Activated CD4-positive, alpha-beta T cell treated with anti-CD3 and anti-CD28 coated beads, Interleukin-2, amount 50 U/mL, for 16 hours (primary cell): ENCODE results near the gene CCR7.

Source experiments
- DNase-seq: peaks from one replicate; pipeline ENCODE4 v3.0.0-alpha.2; 2020

Gene CCR7

DNA sequence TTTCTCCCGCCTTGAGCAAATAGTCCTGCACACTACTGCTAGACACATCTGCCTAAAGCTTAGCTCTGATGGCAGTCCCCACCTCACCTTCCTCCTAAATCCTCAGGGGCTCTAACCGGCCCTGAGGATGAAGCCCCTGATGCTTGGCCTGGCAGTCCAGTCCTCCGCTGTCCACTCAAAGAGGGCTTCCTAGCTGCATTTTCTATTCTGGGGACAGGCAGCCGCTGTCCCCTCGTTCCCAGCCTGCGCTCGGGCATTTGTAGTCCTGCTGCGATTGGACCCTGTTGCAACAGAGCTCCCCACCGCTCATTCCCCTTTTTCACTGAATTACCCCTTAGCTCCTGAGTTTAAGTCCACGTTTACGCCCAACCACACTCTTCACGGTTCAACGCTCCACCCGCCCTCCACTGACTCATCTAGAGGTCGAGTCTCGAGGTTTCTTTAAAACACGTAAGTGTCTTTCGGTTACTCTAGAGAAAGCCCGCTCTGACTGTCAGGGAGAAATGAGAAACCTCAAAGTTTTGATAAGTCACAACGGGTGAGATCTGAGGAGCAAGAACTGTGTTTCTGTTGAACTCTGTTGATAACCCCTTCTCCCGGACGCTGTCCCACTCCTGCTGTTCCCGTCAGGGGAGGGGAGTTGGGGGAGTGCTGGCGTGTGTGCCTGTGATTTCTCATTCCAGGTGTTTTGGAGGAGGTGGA is 4.5 kb downstream of the CCR7 start:
- DNase-seq = peak; percentile 96

DNA sequence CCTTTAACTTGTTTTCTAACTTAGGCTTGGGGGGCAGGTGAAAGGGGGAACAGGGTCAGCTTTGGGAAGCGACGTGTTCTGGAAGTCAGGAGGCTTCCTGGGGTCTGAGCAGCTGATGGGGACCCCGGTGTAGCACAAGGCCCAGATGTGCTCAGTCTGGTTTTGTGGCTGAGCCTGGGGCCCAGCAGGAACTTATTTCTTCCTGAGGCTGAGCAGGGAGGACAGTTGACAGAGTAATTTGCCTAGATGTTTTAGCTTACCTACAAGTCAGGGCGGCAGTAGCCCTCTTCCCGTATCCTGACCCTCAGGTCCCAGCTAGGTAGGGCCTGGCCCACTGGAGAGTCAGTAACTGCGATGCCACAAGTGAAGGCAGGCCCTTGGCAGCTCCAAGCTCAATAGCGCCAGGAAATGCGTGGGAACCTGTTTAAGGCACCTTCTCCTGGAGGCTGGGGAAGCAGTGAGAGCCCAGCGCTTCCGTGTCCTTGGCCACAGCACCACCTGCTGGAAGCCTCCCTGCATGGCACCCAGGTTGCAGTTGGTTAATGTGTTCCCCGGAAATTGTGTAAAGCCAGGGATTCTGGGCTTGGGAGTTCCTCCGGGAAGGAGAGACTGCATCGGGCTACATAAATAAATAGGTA is 5.2 kb downstream of the CCR7 start:
- DNase-seq = peak; percentile 85

DNA sequence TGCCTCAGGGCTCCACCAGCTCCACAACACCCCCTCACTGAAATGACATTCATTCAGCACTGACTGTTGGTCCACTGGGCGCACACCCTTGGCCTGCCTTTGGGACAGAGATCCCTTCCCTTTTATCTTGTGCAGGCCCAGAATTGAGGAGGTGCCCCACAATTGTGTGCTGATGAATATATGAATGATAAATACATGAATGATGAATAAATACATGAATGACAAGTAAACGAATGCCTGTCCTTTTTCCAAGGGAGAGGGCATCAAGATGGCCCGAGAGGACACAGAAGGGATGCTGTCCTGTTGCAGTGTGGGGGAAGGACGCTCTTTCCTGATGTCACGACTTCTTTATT is 5.7 kb downstream of the CCR7 start:
- DNase-seq = no peak

DNA sequence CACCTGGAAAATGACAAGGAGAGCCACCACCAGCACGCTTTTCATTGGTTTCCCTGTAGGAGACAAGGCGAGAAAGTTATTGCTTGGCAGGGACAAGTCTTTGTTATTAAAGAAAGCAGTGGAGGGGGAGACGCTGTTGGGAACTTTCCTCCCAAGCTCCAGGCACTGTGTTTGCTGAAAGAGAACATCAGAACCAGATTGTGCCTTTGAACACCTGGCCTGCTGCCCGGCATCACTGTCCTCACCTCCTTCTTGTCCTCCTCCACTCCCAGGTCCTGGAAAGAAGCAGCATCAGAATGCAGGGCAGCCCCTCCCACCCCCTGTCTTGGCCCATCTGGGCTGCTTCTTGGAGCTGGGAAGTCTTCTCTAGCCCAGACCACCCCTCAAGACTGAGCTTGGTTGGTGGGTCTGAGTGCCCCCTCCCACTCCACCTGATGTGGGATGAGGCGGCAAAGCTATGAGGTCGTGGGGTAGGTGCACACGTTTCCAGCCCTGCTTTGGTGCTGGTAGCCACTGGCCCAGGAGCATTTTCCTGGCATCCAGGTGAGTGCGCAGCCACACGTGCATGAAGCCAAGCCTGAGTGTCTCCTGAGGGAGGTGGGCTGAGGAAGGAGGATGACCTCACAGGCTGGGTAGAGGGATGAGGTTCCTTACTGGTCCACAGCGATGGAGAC is 6.2 kb downstream of the CCR7 start:
- no peak for DNase-seq

DNA sequence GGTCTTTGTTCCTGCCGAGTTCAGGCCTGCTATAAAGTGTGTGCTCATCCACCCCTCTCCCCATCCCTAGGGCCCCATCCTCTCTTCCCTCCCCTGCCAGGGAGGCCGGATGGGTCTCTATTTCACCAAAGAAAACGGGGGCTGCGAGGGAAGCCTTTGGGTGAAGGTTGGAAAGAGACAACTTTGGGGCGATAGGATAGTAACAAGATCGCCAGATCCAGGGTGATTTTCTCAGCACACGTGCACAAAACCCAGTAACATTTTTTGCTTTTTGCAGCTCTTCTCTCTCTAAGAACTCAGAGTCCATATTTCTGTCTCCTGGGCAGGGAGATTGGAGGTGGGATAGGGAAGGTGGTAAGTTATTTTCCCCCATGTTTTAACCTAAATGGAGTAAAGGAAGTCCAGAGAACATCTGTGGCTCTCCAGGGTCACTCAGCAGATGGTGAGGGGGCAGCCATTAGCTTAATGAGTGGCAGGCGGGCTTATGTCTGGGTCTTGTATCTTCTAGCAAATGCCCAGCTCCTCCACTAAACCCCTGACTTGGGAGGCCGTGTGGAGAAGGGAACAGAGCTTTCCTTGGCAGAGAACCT is 6.9 kb downstream of the CCR7 start:
- no peak for DNase-seq

DNA sequence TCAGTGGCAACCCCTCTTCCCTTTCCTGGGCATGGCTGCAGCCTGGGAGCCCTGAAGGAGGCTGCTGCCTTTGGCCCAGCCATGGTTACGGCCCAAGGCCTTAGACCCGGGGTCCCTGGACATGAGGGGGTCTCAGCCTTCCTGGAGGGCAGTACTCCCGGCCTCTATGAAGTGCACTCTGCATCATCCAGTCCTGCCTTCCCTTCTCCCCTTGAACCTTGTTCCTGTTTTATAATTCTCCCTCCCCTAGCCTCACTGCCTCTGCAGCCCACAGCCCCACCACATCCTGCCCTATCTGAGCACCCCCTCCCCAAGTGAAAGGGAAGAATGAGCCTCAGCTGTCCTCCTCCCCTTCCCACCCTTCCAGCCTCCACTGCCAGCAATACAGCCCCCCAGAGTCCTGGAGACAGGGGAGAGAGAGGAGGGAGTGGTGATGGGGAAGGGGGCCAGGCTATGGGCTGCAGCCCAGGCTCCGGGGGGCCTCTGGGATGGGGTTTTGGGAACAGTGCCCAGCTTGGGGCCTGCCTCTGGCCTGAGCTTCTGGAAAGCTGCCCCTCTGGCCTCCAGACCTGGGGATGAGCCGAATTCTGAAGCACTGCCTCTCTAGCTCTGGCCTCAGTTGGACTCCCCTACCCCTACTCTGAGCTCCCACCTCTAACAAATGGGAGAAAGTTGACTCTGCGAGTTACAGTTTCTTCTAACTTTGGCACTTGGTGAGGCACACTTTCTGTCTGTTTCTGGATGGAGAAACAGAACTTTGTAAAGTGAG is 7.6 kb downstream of the CCR7 start:
- no peak for DNase-seq

DNA sequence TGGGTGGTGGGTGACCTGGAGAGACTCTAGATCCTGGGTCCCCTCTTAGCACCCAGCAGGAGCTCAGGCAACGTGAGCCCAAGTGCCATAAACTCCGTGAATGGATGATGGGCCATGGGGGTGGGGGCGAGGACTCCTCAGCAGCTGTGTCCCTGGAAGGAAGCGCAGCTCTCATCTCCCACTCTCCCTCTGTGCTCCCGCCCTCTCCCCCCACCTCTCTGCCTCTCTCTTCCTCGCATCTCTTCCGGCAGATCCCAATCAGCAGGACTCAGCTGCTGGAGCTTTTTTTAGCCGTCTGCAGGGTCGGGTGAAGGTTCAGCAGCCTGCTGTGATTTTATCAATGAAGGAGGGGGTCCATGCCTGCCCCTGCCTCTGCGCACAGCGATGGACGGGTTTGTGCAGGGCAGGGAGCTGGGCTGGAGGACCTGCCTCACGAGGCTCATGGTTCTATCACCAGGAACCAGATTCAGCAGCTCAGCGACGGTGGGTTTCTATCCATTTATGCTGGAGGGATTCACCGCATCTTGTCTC is 8.3 kb downstream of the CCR7 start:
- no peak for DNase-seq

DNA sequence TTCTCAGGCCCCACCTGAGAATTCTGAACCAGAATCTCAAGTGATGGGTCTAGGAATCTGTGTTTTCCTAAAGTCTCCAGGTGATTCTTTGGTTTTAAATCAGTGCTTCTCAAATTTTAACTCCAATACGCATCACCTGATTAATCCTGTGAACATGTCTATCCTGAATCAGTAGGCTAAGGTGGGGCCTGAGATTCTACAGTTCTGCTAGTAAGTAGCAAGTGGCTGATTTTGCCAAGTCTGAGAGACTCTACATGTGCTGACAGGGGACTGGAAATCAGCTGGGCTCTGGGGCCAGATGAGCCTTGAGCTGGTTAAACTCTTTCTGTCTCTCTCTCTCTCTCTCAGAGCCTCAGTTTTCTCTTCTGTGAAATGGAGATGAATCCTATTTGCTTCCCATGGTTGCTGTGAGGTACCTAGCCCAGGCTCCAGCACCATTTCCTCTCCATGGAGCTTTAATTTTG is 9.0 kb downstream of the CCR7 start:
- DNase-seq = no peak

DNA sequence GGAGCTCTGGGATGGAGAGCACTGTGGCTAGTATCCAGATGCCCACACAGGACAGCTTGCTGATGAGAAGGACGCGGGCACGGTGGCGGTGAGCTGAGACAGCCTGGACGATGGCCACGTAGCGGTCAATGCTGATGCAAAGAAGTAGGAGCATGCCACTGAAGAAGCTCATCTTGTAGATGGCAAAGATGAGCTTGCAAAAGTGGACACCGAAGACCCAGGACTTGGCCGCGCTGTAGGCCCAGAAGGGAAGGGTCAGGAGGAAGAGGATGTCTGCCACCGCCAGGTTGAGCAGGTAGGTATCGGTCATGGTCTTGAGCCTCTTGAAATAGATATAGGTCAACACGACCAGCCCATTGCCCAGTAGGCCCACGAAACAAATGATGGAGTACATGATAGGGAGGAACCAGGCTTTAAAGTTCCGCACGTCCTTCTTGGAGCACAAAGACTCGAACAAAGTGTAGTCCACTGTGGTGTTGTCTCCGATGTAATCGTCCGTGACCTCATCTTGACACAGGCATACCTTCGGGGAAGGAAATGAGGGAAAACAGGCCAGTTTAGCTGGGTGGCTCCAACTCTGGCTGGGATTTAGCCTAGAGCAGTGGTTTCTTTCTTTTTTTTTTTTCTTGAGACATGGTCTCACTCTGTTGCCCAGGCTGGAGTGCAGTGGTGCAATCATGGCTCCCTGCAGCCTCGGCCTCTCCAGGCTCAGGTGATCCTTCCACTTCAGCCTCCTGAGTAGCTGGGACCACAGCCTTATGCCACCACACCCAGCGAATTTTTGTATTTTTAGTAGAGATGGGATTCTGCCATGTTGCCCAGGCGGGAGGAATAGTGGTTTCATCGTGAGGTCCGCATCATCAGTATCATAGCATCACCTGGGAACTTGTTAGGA is 9.7 kb downstream of the CCR7 start:
- no peak for DNase-seq

DNA sequence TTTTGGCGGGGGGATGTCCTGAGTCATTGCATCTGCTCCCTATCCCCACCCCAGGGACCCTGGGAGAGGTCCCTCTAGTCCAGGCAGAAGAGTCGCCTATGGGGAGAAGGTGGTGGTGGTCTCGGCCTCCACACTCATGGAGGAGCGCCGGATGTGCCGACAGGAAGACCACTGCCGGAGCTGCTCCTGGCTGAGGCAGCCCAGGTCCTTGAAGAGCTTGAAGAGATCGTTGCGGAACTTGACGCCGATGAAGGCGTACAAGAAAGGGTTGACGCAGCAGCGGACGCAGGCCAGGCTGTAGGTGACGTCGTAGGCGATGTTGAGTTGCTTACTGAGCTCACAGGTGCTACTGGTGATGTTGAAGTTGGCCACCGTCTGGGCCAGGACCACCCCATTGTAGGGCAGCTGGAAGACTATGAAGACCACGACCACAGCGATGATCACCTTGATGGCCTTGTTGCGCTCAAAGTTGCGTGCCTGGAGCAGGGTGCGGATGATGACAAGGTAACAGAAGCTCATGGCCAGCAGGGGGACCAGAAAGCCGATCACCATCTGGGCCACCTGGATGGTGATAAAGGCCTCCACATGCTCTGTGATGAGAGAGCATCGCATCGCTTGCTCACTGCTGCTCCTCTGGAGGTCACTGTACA is 10.5 kb downstream of the CCR7 start:
- no peak for DNase-seq

DNA sequence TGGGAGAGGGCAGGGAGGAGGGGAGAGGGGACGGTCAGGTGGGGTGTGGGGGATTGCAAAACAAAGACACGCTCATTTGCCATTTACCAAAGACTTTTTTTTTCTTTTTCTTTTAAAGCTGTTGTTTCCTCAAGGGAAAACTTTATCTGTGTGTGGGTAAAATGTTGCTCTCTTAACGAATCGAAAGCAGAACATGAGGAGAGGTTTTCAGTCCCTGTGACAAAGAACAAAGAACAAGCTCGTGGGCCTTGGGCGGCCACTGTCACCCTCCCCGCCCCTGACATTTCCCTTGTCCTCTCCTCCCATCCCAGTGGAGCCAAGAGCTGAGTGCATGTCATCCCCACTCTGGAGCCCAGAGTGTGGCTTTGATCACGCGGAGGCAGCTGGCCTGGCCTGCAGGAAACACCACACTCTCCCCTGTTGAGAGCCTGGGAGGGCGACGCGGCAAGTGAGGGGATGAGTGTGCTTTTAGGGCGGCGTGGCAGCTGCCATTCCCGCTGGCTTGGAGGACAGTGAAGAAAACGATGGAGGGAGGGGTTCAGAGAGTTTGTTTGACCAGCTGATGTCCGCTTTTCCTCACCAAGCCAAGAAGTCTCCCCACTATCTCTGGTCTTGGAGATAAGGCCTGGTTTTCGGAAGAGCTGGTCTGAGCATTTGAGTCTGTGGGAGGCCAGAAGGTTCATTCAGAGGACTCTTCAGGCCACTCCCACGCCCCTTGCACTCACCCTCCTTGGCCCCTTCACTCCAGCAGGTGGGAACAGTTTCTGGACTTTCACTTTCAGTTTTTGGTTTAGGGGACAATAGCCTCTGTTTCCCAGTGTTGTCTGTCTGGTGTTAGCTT is 11.4 kb downstream of the CCR7 start:
- no peak for DNase-seq

DNA sequence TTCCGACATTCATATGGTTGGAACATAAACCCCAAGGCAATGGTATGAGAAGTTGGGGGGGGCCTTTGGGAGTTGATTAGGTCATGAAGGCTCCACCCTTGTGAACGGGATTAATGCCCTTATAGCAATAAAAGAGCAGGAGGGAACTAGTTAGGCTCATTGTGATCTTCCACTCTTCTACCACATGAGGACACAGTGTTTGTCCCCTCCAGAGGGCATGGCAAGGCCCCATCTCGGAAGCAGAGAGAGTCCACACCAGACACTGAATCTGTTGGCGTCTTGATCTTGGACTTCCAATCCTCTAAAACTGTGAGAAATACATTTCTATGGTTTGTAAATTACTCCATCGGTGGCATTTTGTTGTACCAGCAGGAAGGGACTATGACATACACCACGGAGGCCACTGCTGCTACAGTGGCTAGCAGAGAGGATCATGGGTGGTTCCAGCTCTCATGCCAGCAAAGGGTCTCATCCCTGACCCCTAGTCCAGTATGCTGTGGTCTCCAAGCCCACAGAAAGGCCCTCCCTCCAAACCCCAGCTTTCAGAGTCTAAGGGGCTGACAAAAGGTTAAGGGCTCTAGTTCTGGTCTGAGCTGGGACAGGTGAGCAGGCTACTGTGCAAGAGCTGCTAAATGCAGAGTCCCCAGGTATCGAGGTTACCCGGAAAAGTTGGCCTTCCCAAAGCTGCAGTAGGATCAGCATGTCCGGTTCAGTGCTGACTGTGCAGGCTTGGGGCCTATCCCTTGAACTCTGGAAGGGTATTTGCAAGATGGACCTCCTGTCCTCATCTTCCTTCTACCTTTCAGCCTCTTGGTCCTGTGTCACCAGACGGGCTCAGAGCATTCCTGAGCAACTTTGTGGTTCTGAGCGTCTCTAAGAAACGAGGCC is 12.2 kb downstream of the CCR7 start:
- DNase-seq = no peak

DNA sequence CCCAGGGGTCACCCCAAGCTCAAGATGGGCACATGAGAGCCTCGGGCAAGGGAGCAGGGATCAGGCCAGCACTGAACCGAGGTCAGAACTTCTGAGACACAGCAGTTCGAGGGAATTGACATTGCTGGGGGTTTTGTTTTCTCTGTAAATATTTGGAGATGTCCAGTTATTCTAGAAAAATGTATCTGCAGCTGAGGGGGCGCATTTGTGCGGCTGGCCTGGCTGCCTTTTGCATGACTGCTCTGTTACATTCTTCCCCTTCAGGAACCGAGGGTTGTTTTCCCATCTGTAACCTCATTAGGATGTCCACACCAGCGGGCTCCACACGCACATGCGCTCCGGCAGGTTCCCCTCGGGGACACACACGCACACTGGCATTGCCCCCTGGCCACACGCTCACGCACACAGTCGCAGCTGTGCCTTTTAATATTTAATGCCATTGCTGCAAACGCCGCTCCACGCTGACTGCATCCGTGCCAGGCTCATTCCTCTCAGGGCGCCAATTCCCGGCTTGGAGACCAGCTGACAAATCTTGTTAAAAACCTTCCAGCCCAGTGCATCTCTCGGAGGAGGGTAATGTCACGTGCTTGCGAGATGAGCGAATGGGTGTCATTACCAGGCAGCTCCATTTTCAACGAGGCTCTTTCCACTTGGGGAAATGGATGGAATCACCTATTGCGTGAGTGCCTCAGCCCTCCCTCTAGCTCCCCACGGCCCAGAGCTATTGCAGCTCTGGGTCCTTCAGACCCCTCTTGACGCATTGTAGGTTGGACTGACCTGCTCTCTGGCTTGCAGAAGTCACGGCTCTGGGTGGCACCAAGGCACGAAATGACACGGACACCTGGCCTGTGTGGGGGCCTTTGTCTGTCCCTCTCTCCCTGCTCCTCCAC is 13.1 kb downstream of the CCR7 start:
- DNase-seq = no peak

DNA sequence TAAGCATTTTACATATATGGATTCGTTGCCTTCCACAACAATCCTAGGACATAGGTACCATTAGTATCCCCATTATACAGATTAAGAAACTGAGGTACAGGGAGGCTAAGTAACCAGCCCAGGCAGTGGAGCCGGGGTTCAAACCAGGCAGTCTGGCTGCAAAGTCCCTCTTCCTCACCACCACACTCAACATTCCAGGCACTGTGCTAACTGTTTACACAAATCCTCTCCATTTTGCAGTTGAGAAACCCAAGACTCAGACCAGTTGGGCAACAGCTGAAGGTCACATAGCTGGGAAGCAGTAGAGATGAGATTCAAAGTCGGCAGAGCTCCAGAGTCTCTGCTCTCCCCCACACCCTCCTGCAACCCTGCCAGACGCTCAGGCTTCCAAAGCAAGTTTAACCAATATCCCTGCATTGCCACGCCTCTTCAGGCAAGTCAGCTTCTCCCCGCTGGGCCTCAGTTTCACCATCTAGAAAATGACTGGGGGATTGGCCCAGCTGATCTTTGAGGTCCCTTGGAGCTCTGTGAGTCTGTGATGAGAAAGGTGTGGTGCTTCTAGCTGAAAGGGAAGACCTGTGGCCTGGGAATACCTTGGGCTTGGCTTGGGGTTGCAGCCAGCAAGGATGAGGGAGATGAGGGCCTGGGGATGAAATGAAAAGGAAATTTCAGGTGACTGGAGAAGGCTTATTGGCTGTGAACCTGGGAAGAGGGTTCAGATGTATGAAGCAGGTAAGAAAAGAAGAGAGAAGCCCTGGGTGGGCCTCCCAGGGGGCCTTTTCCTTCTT is 14.0 kb downstream of the CCR7 start:
- no peak for DNase-seq

DNA sequence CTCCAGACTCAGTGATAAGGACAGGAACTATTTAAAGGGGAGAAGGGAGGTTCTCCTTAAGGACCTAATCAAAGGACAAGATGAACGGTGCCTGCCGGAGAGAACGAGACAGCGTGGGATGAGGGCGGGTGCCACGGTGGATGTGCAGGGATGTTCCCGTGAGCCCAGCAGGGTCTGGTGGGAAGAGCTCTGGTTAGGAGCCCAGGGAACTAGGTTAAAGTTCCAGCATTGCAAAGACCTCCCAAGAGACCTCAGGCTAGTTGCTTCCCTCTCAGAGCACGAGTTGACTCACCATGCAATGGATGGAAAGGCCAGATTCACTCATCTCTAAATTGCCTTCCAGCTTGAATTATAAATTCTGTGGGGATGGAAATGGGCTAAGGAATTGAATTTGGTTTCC is 14.7 kb downstream of the CCR7 start:
- no peak for DNase-seq

DNA sequence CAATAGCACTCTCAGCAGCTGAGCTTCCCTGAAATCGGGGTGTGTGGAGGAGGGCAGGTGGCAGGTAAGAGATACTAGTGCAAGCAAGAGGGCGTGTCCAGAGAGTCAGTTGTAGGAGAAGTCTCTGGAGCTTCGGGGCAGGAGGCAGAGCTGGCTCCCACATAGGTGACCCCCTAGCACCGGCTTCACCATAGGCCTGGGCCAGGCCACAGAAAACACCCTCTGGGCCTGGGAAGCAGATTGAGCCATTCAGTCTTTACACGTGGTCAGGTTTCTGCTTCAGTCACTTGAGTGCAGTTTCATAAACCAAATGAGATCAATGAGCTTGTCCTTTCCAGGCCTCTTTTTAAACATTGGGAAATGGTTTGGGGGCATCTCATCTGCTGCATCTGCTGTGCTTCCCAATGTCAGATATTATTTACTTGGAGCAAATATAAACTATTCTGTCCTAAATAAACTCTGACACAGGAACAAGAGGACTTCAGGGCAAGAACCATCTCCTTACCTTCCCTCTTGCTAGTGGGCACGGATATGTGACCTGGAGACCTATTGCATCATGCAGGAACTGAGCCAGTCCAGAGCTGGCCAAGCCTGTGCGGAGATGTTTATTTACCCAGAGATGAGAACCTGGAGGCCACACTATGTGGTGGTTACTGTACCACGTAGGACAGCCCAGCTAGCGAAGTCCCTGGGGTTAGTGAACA is 16.1 kb downstream of the CCR7 start:
- no peak for DNase-seq
